HCEC 1CT (cell line): ENCODE data around the gene FBLN5.
"Not testable (repeated sequence)": the region's sequence is repeated elsewhere in the genome, so short reads cannot be mapped to it uniquely, and the experiment has no call there.

Experiments
- DNase-seq: peaks from one replicate; pipeline ENCODE4 v3.0.0-alpha.2; 2017

Gene FBLN5

GRCh38 chr14:91857614-91858013, 89.9 kb downstream of the FBLN5 start:
- no peak for DNase-seq

- no peak for DNase-seq
Measured at GRCh38 chr14:91854327-91854934, 93.1 kb downstream of the FBLN5 start.

- DNase-seq = no peak
Measured at GRCh38 chr14:91851563-91851962, 95.9 kb downstream of the FBLN5 start.

GRCh38 chr14:91848504-91849001, 98.9 kb downstream of the FBLN5 start:
- no peak for DNase-seq

GRCh38 chr14:91847693-91848092, 99.8 kb downstream of the FBLN5 start:
- no peak for DNase-seq

- DNase-seq = no peak
Measured at GRCh38 chr14:91845652-91846051, 101.8 kb downstream of the FBLN5 start.

GRCh38 chr14:91845056-91845455, 102.4 kb downstream of the FBLN5 start:
- DNase-seq = not testable (repeated sequence)

- no peak for DNase-seq
Measured at GRCh38 chr14:91844029-91844428, 103.5 kb downstream of the FBLN5 start.

- DNase-seq = no peak
Measured at GRCh38 chr14:91843437-91843836, 104.1 kb downstream of the FBLN5 start.

- DNase-seq = peak; percentile 70
Measured at GRCh38 chr14:91841065-91841464, 106.4 kb downstream of the FBLN5 start.

GRCh38 chr14:91839749-91840148, 107.7 kb downstream of the FBLN5 start:
- no peak for DNase-seq

- DNase-seq = no peak
Measured at GRCh38 chr14:91837076-91837475, 110.4 kb downstream of the FBLN5 start.

GRCh38 chr14:91835920-91836843, 111.3 kb downstream of the FBLN5 start:
- DNase-seq = no peak

- DNase-seq = no peak
Measured at GRCh38 chr14:91835197-91835919, 112.1 kb downstream of the FBLN5 start.

GRCh38 chr14:91834571-91834970, 112.9 kb downstream of the FBLN5 start:
- no peak for DNase-seq

- no peak for DNase-seq
Measured at GRCh38 chr14:91831337-91831736, 116.2 kb downstream of the FBLN5 start.

GRCh38 chr14:91830777-91831176, 116.7 kb downstream of the FBLN5 start:
- DNase-seq = no peak

GRCh38 chr14:91829511-91829910, 118.0 kb downstream of the FBLN5 start:
- no peak for DNase-seq

- no peak for DNase-seq
Measured at GRCh38 chr14:91827746-91828145, 119.7 kb downstream of the FBLN5 start.
